Neuronal stem cell (in vitro differentiated cells): ENCODE measurements around the gene KCTD5.

Experiments
- DNase-seq: peaks from one replicate; pipeline ENCODE4 v3.0.0-alpha.2; 2013; ENCODE audit warnings: low spot score
- H2AFZ ChIP-seq: one replicate; pipeline ENCODE4 v1.6.1; 2013; ENCODE audit warnings: mild to moderate bottlenecking, low read length, inconsistent platforms
- H2AK5ac ChIP-seq: 2 replicates; pipeline ENCODE4 v1.6.1; 2013; ENCODE audit warnings: low read depth, mild to moderate bottlenecking, inconsistent platforms, low read length, moderate library complexity, mixed read lengths
- H2BK120ac ChIP-seq: 2 replicates; pipeline ENCODE4 v1.6.1; 2013; ENCODE audit warnings: low read depth, mild to moderate bottlenecking, inconsistent platforms, low read length, moderate library complexity, mixed read lengths
- H2BK12ac ChIP-seq: one replicate; pipeline ENCODE4 v1.6.1; 2013; ENCODE audit warnings: low read length, inconsistent platforms
- H2BK15ac ChIP-seq: 2 replicates; pipeline ENCODE4 v1.6.1; 2013; ENCODE audit warnings: mild to moderate bottlenecking, low read length, inconsistent platforms, mixed read lengths
- H2BK5ac ChIP-seq: one replicate; pipeline ENCODE4 v1.6.1; 2013; ENCODE audit warnings: inconsistent platforms, mild to moderate bottlenecking, low read length, moderate library complexity
- H3K14ac ChIP-seq: one replicate; pipeline ENCODE4 v1.6.1; 2013; ENCODE audit warnings: low read length, inconsistent platforms
- H3K18ac ChIP-seq: 2 replicates; pipeline ENCODE4 v1.6.1; 2013; ENCODE audit warnings: low read length, inconsistent platforms
- H3K23ac ChIP-seq: 2 replicates; pipeline ENCODE4 v1.6.1; 2013; ENCODE audit warnings: low read depth, mild to moderate bottlenecking, mixed read lengths, low read length, inconsistent platforms; ENCODE audit not compliant: poor library complexity
- H3K27ac ChIP-seq: replicated peaks from 3 replicates; pipeline ENCODE4 v1.5.1; 2013; ENCODE audit warnings: low read length, inconsistent platforms
- H3K27me3 ChIP-seq, 3 experiments: 2 replicates each; pipeline ENCODE4 v1.6.1; 2013; ENCODE audit warnings: low read length in 3 of 3, mild to moderate bottlenecking in 2 of 3, inconsistent platforms in 1 of 3, low read depth in 1 of 3, mixed read lengths in 1 of 3, moderate library complexity in 1 of 3; ENCODE audit not compliant: control insufficient read depth in 3 of 3, insufficient read depth in 3 of 3
- H3K36me3 ChIP-seq, 2 donors: replicated peaks in 1 of 2; 2 replicates each; pipeline ENCODE4 v1.6.1; 2013; ENCODE audit warnings: low read length in 2 of 2; ENCODE audit not compliant: control insufficient read depth in 2 of 2, insufficient read depth in 2 of 2
- H3K4ac ChIP-seq: 2 replicates; pipeline ENCODE4 v1.6.1; 2013; ENCODE audit warnings: inconsistent platforms, mild to moderate bottlenecking, low read length, moderate library complexity
- H3K4me1 ChIP-seq, 2 donors: 1 replicate in 1 of 2; 2 replicates in 1 of 2; pipeline ENCODE4 v1.6.1; 2013; ENCODE audit warnings: low read length in 2 of 2, low read depth in 1 of 2; ENCODE audit not compliant: control insufficient read depth in 2 of 2, insufficient read depth in 1 of 2
- H3K4me2 ChIP-seq: one replicate; pipeline ENCODE4 v1.6.1; 2013; ENCODE audit warnings: mild to moderate bottlenecking, low read length, inconsistent platforms; ENCODE audit not compliant: insufficient read depth, poor library complexity, severe bottlenecking
- H3K4me3 ChIP-seq, 2 donors: 2 replicates each; pipeline ENCODE4 v1.5.1; 2013; ENCODE audit warnings: low read length in 2 of 2, mild to moderate bottlenecking in 2 of 2, inconsistent platforms in 1 of 2, moderate library complexity in 1 of 2
- H3K79me1 ChIP-seq: one replicate; pipeline ENCODE4 v1.6.1; 2013; ENCODE audit warnings: low read depth, mild to moderate bottlenecking, inconsistent platforms, low read length, moderate library complexity
- H3K9ac ChIP-seq: one replicate; pipeline ENCODE4 v1.6.1; 2013; ENCODE audit warnings: mild to moderate bottlenecking, low read depth, low read length, inconsistent platforms; ENCODE audit not compliant: poor library complexity
- H3K9me3 ChIP-seq, 2 donors: replicated peaks in 1 of 2; 2 replicates each; pipeline versions ENCODE3 to v1.6.1; 2013; ENCODE audit warnings: low read length in 2 of 2, mild to moderate bottlenecking in 2 of 2, inconsistent platforms in 1 of 2, low read depth in 1 of 2, mixed read lengths in 1 of 2, moderate library complexity in 1 of 2; ENCODE audit not compliant: control insufficient read depth in 2 of 2, insufficient read depth in 1 of 2
- H4K8ac ChIP-seq: one replicate; pipeline ENCODE4 v1.6.1; 2013; ENCODE audit warnings: low read depth, mild to moderate bottlenecking, inconsistent platforms, low read length, moderate library complexity
- H4K91ac ChIP-seq: one replicate; pipeline ENCODE4 v1.6.1; 2013; ENCODE audit warnings: low read length, low read depth, mild to moderate bottlenecking, inconsistent platforms; ENCODE audit not compliant: poor library complexity
- WGBS, 2 donors: extraction: QIAGEN DNeasy Blood & Tissue Kit; methylation state at CpG; one replicate each; pipeline ENCODE4 v1.1.7; 2013; ENCODE audit warnings: missing lambda C conversion rate in 2 of 2, mixed read lengths in 1 of 2; ENCODE audit not compliant: insufficient read length in 2 of 2, insufficient replicate concordance in 1 of 2; ENCODE audit errors: extremely low coverage in 2 of 2; 5-methylcytosine and 5-hydroxymethylcytosine counted together

The KCTD5 gene

DNA sequence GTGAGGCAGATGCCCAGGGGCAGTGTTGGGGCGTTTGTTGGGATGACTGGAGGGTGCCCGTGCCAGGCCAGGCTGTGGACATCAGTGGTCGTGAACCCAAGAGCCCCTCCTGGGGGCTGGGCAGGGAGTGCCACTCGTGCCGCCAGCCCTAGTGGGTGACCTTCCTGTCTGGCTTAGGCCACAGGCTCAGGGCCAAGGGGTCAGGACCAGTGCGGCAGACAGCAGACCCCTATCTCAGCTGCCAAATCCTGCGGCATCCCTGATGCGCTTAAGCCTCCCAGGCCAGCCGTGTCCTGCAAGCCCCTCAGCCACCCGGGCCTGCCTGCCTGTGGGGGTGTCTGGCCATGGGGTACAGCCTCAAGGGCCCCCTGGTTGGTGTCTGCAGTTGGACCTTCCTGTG, 23.0 kb downstream of the KCTD5 start:
- WGBS, 2 donors = no CpG with 5 or more reads among the region's 10 CpGs
- no peak overlapping the region for H4K91ac ChIP-seq

GRCh38 chr16:2706085-2706484, 23.8 kb downstream of the KCTD5 start:
- Histone ChIP-seq H3K79me1 (peaks cover 14% of the 10 kb centered on the region), H3K4ac (no peak overlapping the region), H2BK120ac (no peak overlapping the region), H3K36me3 (peaks cover 17 to 54% of the 10 kb centered on the region in 2 donors), H3K9ac (no peak overlapping the region), H3K18ac (no peak overlapping the region), H3K4me3 (peak overlapping the region in 1 of 2 donors; percentile 16), H3K27ac (no peak overlapping the region), H3K9me3 (no peaks in the 10 kb centered on the region), H2AK5ac (no peak overlapping the region), H3K4me2 (no peak overlapping the region), H2BK5ac (no peak overlapping the region), H2BK12ac (no peak overlapping the region), H2BK15ac (no peak overlapping the region), H2AFZ (no peak overlapping the region), H3K14ac (no peak overlapping the region), H4K8ac (no peak overlapping the region), H3K23ac (peak overlapping the region; percentile 73), H4K91ac (no peak overlapping the region), H3K4me1 (no peaks in the 10 kb centered on the region), H3K27me3 (no peaks in the 10 kb centered on the region)
- DNase-seq = no peak
- whole genome bisulfite sequencing, 2 donors = no CpG with 5 or more reads among the region's 17 CpGs

More for the DNA sequence above, 23.0 kb downstream of the KCTD5 start:
- Histone ChIP-seq H3K23ac (no peak overlapping the region), H2BK15ac (no peak overlapping the region), H4K8ac (no peak overlapping the region), H2AFZ (no peak overlapping the region), H3K4me3 (no peak overlapping the region), H3K36me3 (peaks cover 21 to 61% of the 10 kb centered on the region in 2 donors), H3K18ac (no peak overlapping the region), H3K9ac (no peak overlapping the region), H2BK120ac (no peak overlapping the region), H3K4ac (no peak overlapping the region), H3K4me2 (no peak overlapping the region), H3K9me3 (no peaks in the 10 kb centered on the region), H3K27me3 (no peaks in the 10 kb centered on the region), H3K27ac (no peak overlapping the region), H2BK12ac (no peak overlapping the region), H2BK5ac (no peak overlapping the region), H2AK5ac (no peak overlapping the region), H3K14ac (no peak overlapping the region), H3K4me1 (no peaks in the 10 kb centered on the region), H3K79me1 (peaks cover 12% of the 10 kb centered on the region)
- DNase-seq = no peak

DNA sequence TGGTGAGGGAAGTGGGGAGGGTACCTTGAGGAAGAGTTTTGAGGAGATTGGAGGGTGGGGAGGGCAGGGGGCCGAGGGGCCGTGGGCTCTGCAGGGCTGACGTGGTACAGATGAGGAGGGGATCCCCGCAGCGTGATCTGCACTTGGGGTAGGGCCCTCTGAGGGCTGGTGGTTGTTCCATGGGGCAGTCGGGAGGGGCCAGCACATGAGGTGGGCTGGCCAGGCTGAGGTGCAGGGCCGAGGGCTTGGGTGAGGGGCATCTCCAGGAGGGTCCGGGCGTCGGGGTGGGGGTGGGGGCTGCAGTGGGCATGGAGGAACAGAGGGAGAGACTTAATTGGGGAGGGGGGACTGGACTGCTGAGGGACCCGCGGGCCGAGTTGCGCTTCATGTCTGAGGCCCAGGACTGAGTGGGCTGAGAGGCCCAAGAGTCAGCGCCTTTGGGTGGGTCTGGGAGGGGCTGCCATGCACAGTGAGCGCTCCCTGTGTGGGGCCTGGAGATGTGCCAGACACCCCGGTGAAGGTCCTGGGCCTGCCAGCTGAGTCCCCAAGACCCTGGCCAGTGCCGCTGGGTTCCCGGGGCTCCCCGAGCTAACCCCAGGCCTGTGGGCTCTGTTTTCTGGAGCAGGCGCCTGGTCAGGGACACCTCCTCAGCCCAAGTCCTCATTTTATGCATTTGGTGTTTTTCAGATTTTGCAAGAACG, 24.4 kb downstream of the KCTD5 start:
- H2AK5ac ChIP-seq = no peak overlapping the region
- H3K9ac ChIP-seq = no peak overlapping the region
- no peak overlapping the region for H3K27ac ChIP-seq
- no peaks in the 10 kb centered on the region for H3K9me3 ChIP-seq
- H3K18ac ChIP-seq = no peak overlapping the region
- H3K27me3 ChIP-seq = no peaks in the 10 kb centered on the region
- H3K23ac ChIP-seq = no peak overlapping the region
- DNase-seq = no peak
- H3K4ac ChIP-seq = no peak overlapping the region
- no peak overlapping the region for H4K8ac ChIP-seq
- H4K91ac ChIP-seq = no peak overlapping the region
- no peak overlapping the region for H2BK12ac ChIP-seq
- no peaks in the 10 kb centered on the region for H3K4me1 ChIP-seq
- H2AFZ ChIP-seq = no peak overlapping the region
- no CpG with 5 or more reads among the region's 22 CpGs for WGBS, 2 donors
- H2BK15ac ChIP-seq = no peak overlapping the region
- H3K79me1 ChIP-seq = peaks cover 14% of the 10 kb centered on the region
- no peak overlapping the region for H3K14ac ChIP-seq
- no peak overlapping the region for H3K4me3 ChIP-seq
- H3K4me2 ChIP-seq = no peak overlapping the region
- no peak overlapping the region for H2BK5ac ChIP-seq
- peaks cover 17 to 48% of the 10 kb centered on the region in 2 donors for H3K36me3 ChIP-seq
- H2BK120ac ChIP-seq = no peak overlapping the region

DNA sequence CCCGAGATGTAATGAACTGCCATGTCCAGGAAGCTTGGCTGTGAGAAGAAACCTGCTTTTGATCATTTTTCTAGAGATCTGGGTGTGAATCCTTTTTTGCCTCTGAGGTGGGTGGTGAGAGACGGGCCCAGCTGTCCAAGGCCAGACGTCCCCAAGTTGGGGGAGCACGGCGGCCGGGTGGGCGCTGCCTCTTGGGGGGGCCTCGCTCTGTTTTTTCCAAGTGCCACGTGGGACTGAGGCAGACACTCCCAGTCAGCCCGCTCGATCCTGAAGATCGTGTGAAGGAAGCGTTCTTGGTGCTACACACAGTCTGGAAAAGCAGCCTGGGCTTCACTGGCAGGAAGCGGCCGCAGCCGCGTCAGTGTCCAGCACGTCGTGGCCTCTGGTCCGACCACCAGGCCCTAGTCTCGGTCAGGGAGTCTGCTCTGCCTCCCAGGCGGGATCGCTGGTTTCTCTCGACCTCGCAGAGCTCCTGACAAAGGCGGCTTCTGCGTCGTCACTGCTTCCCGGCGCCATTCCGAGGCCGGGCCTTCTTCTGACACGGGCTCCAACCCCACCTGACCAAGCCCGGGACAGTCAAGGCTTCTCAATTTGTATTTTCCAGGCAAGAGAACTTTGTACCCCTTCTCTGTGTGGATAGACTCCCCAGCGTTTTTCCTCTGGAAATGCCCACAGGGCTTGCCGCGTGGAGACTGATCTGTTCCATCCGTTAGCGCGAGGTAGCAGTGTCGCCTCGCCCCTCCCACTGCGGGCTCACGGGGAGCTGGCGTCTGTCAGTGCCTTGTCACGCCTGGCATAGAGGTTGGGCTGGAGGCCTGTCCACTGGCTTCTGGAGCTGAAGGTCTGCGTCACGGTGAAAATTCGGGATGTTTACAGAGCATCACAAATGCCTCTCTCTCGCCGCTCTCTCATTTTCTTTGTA, 25.3 kb downstream of the KCTD5 start:
- peaks cover 12 to 40% of the 10 kb centered on the region in 2 donors for H3K36me3 ChIP-seq
- H3K23ac ChIP-seq = no peak overlapping the region

More for the DNA sequence above, 25.3 kb downstream of the KCTD5 start:
- Histone ChIP-seq H2AFZ (no peak overlapping the region), H3K4me1 (no peaks in the 10 kb centered on the region), H2AK5ac (no peak overlapping the region), H3K4ac (no peak overlapping the region), H2BK120ac (no peak overlapping the region), H3K4me2 (no peak overlapping the region), H3K18ac (no peak overlapping the region), H4K91ac (no peak overlapping the region), H2BK15ac (no peak overlapping the region), H4K8ac (no peak overlapping the region), H2BK12ac (no peak overlapping the region), H2BK5ac (no peak overlapping the region), H3K4me3 (no peak overlapping the region), H3K27ac (no peak overlapping the region), H3K79me1 (peaks cover 10% of the 10 kb centered on the region), H3K27me3 (no peaks in the 10 kb centered on the region), H3K14ac (no peak overlapping the region), H3K9ac (no peak overlapping the region), H3K9me3 (no peaks in the 10 kb centered on the region)
- DNase-seq = no peak
- no CpG with 5 or more reads among the region's 51 CpGs for WGBS, 2 donors
